Type B pancreatic cell (in vitro differentiated cells): ENCODE results near the gene RAP1B. TPM values are rescaled to one million over a fixed set of nuclear protein-coding genes. Genes with fewer than 3 reads are reported as not detected.

ENCODE experiments used
- DNase-seq: peaks from one replicate; pipeline ENCODE4 v3.0.0; 2021; ENCODE audit warnings: mixed read lengths; ENCODE audit not compliant: unreplicated experiment; ENCODE audit errors: extremely low spot score
- H3K27ac Mint-ChIP-seq: 2 replicates; pipeline ENCODE4 v1.8.0; 2021; ENCODE audit warnings: mild to moderate bottlenecking, mixed read lengths
- H3K27me3 Mint-ChIP-seq: 2 replicates; pipeline ENCODE4 v1.8.0; 2021; ENCODE audit warnings: mixed read lengths
- H3K36me3 Mint-ChIP-seq: 2 replicates; pipeline ENCODE4 v1.8.0; 2021; ENCODE audit warnings: mixed read lengths
- H3K4me1 Mint-ChIP-seq: one replicate; pipeline ENCODE4 v1.8.0; 2021; ENCODE audit warnings: mixed read lengths; ENCODE audit not compliant: unreplicated experiment
- H3K4me3 Mint-ChIP-seq: 2 replicates; pipeline ENCODE4 v1.8.0; 2021; ENCODE audit warnings: mild to moderate bottlenecking, mixed read lengths
- H3K9me3 Mint-ChIP-seq: 2 replicates; pipeline ENCODE4 v1.8.0; 2021; ENCODE audit warnings: mixed read lengths
- CTCF ChIP-seq: fragments of 200-600 bp; sonication (generic); conservative IDR thresholded peaks from 2 replicates; pipeline ENCODE4 v1.5.0; 2021; ENCODE audit warnings: antibody characterized with exemption, mild to moderate bottlenecking
- total RNA-seq: library from RNA; stranded (reverse); gene quantifications from 2 replicates; pipeline ENCODE4 v1.2.1, GENCODE V29; 2021; ENCODE audit warnings: low replicate concordance

The RAP1B gene
- total RNA-seq, 1 donor from 2014 or later, result 110 TPM

- H3K27me3 Mint-ChIP-seq, result no peaks in the 10 kb centered on the region
- no peak overlapping the region for H3K4me3 Mint-ChIP-seq
Measured at GRCh38 chr12:68581926-68582325, 28.8 kb upstream of the RAP1B start.

GRCh38 chr12:68585966-68586365, 24.7 kb upstream of the RAP1B start:
- Mint-ChIP-seq H3K9me3 (peaks cover 7% of the 10 kb centered on the region), H3K36me3 (peaks cover 5% of the 10 kb centered on the region), H3K4me1 (peaks cover 4% of the 10 kb centered on the region), H3K27me3 (no peaks in the 10 kb centered on the region), H3K27ac (no peak overlapping the region), H3K4me3 (no peak overlapping the region)
- DNase-seq, result no peak
- no peak for TF ChIP-seq CTCF

More at GRCh38 chr12:68581926-68582325, 28.8 kb upstream of the RAP1B start:
- Mint-ChIP-seq H3K4me1 (peaks cover 4% of the 10 kb centered on the region), H3K36me3 (no peaks in the 10 kb centered on the region), H3K27ac (no peak overlapping the region), H3K9me3 (no peaks in the 10 kb centered on the region)
- TF ChIP-seq CTCF, result no peak
- DNase-seq, result no peak

GRCh38 chr12:68587448-68587873, 23.2 kb upstream of the RAP1B start:
- Mint-ChIP-seq H3K9me3 (peaks cover 7% of the 10 kb centered on the region), H3K27ac (no peak overlapping the region), H3K36me3 (peaks cover 5% of the 10 kb centered on the region), H3K4me1 (peaks cover 4% of the 10 kb centered on the region), H3K27me3 (no peaks in the 10 kb centered on the region), H3K4me3 (no peak overlapping the region)
- TF ChIP-seq CTCF, result no peak
- DNase-seq, result no peak

- H3K4me1 Mint-ChIP-seq, result peaks cover 4% of the 10 kb centered on the region
- peaks cover 7% of the 10 kb centered on the region for H3K9me3 Mint-ChIP-seq
- no peak overlapping the region for H3K4me3 Mint-ChIP-seq
- DNase-seq, result no peak
- no peak for TF ChIP-seq CTCF
- peaks cover 5% of the 10 kb centered on the region for H3K36me3 Mint-ChIP-seq
- no peaks in the 10 kb centered on the region for H3K27me3 Mint-ChIP-seq
- H3K27ac Mint-ChIP-seq, result no peak overlapping the region
Measured at GRCh38 chr12:68589194-68589593, 21.5 kb upstream of the RAP1B start.

GRCh38 chr12:68591734-68592418, 18.8 kb upstream of the RAP1B start:
- Mint-ChIP-seq H3K4me3 (no peak overlapping the region), H3K9me3 (peaks cover 7% of the 10 kb centered on the region), H3K36me3 (peaks cover 5% of the 10 kb centered on the region), H3K4me1 (no peaks in the 10 kb centered on the region), H3K27me3 (no peaks in the 10 kb centered on the region), H3K27ac (no peak overlapping the region)
- no peak for TF ChIP-seq CTCF
- DNase-seq, result no peak
